SU-DHL-6 (cell line): ENCODE measurements around the gene CREG1.

ENCODE experiments used
- H2AFZ ChIP-seq: fragments of 200-600 bp; sonication (generic); 2 replicates; pipeline ENCODE4 v1.6.1; 2014; ENCODE audit warnings: low read depth, mild to moderate bottlenecking, moderate library complexity, mixed read lengths, antibody characterized with exemption, low read length; ENCODE audit not compliant: severe bottlenecking
- H3F3A ChIP-seq: fragments of 200-600 bp; shearing (Covaris generic); 2 replicates; pipeline ENCODE4 v1.6.0; 2016; ENCODE audit warnings: antibody characterized with exemption, mild to moderate bottlenecking; ENCODE audit not compliant: insufficient read depth
- H3K27ac ChIP-seq: fragments of 200-600 bp; sonication (generic); 2 replicates; pipeline ENCODE4 v1.5.1; 2016; ENCODE audit warnings: low read depth, mild to moderate bottlenecking, low read length, moderate library complexity, mixed read lengths
- H3K27me3 ChIP-seq: fragments of 200-600 bp; sonication (generic), shearing (Covaris generic); 2 replicates; pipeline ENCODE4 v1.6.0; 2014; ENCODE audit warnings: mild to moderate bottlenecking, low read length
- H3K36me3 ChIP-seq: fragments of 200-600 bp; sonication (generic); 2 replicates; pipeline ENCODE4 v1.6.1; 2014; ENCODE audit warnings: mild to moderate bottlenecking, low read length, mixed read lengths
- H3K4me2 ChIP-seq: fragments of 300-600, 200-600 bp; shearing (Covaris generic), sonication (generic); 2 replicates; pipeline ENCODE4 v1.6.0; 2014; ENCODE audit warnings: low read length, low read depth, mild to moderate bottlenecking; ENCODE audit not compliant: poor library complexity, severe bottlenecking
- H3K4me3 ChIP-seq: fragments of 200-600 bp; sonication (generic); 2 replicates; pipeline ENCODE4 v1.5.1; 2014; ENCODE audit warnings: antibody characterized with exemption, low read length, mild to moderate bottlenecking, mixed read lengths; ENCODE audit not compliant: insufficient read depth, poor library complexity, severe bottlenecking
- H3K79me2 ChIP-seq: fragments of 200-600 bp; sonication (generic); 2 replicates; pipeline ENCODE4 v1.6.1; 2014; ENCODE audit warnings: mild to moderate bottlenecking, low read length, moderate library complexity; ENCODE audit not compliant: insufficient read depth
- H3K9ac ChIP-seq: fragments of 200-600 bp; sonication (generic); 2 replicates; pipeline ENCODE4 v1.7.0; 2014; ENCODE audit warnings: mild to moderate bottlenecking, low read length
- H3K9me2 ChIP-seq: fragments of 200-600 bp; sonication (generic); replicated peaks from 2 replicates; pipeline ENCODE4 v1.6.1; 2014; ENCODE audit warnings: low read length; ENCODE audit not compliant: insufficient read depth
- H3K9me3 ChIP-seq: fragments of 200-600 bp; sonication (generic); 2 replicates; pipeline ENCODE4 v1.6.1; 2014; ENCODE audit warnings: low read length, mixed read lengths; ENCODE audit not compliant: insufficient read depth
- H4K20me1 ChIP-seq: fragments of 200-600 bp; sonication (generic); 2 replicates; pipeline ENCODE4 v1.6.1; 2014; ENCODE audit warnings: low read depth, mild to moderate bottlenecking, antibody characterized with exemption, low read length, moderate library complexity, mixed read lengths
- EZH2phosphoT487 ChIP-seq: fragments of 200-600 bp; sonication (generic), shearing (Covaris generic); conservative IDR thresholded peaks from 2 replicates; pipeline ENCODE4 v1.6.1; 2018; ENCODE audit warnings: mild to moderate bottlenecking, antibody characterized with exemption, low read length, moderate library complexity, mixed read lengths
- TF ChIP-seq, protein P1 (sequence below): fragments of 200-600 bp; sonication (generic); IDR thresholded peaks from one replicate; pipeline ENCODE4 v1.5.1; 2017; ENCODE audit warnings: antibody characterized with exemption, mild to moderate bottlenecking, low read length, moderate library complexity; ENCODE audit not compliant: insufficient read depth, poor library complexity, severe bottlenecking

Gene CREG1

DNA sequence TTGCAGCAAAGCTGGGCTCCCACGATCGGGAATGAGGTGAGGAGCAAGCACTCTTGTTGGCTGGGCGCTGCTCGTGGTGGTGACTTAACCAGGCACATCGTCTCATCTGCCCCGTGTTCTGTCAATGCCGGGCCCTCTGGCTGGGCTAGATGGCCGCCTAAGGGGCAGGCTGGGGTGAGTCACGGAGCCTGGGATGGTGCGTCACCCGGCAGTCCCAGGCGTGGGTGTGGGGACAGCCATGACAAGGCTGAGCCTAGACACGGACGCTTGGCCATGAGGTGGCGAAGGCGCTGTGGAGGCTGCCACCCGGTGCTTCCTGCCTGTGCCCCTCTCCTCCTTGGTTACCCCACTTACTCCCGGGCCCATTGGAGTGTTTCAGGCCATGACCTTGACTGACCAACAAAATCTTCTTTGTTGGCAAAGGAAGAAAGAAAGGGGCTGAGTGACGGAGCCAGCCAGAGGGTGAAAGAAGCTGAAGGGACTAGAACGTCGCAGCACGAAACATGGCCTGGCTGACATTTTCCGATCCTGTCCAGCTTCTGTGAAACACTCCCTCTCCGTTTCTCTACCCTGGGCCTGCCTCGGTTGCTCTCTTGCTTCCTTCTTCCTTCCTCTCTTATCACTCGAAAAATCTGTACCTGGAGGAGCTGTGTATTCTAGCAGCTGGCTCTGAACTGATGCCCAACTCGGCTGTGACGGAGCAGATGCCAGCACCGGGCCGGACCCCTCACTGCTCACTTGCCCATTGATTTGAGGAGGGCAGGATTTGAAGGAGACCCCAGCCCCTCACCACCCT, 35.8 kb downstream of the CREG1 start:
- no peaks in the 10 kb centered on the region for H3K27me3 ChIP-seq
- no peak overlapping the region for H3K27ac ChIP-seq
- no peaks in the 10 kb centered on the region for H3K79me2 ChIP-seq
- H3K9me2 ChIP-seq = no peaks in the 10 kb centered on the region
- H2AFZ ChIP-seq = no peak overlapping the region
- H3K4me3 ChIP-seq = no peak overlapping the region
- H3F3A ChIP-seq = no peaks in the 10 kb centered on the region
- H3K36me3 ChIP-seq = no peaks in the 10 kb centered on the region
- H3K4me2 ChIP-seq = no peak overlapping the region
- no peaks in the 10 kb centered on the region for H3K9me3 ChIP-seq
- no peak overlapping the region for H3K9ac ChIP-seq
- TF ChIP-seq, protein P1, sequence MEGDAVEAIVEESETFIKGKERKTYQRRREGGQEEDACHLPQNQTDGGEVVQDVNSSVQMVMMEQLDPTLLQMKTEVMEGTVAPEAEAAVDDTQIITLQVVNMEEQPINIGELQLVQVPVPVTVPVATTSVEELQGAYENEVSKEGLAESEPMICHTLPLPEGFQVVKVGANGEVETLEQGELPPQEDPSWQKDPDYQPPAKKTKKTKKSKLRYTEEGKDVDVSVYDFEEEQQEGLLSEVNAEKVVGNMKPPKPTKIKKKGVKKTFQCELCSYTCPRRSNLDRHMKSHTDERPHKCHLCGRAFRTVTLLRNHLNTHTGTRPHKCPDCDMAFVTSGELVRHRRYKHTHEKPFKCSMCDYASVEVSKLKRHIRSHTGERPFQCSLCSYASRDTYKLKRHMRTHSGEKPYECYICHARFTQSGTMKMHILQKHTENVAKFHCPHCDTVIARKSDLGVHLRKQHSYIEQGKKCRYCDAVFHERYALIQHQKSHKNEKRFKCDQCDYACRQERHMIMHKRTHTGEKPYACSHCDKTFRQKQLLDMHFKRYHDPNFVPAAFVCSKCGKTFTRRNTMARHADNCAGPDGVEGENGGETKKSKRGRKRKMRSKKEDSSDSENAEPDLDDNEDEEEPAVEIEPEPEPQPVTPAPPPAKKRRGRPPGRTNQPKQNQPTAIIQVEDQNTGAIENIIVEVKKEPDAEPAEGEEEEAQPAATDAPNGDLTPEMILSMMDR = no peak
- TF ChIP-seq EZH2phosphoT487 = no peak
- no peaks in the 10 kb centered on the region for H4K20me1 ChIP-seq

DNA sequence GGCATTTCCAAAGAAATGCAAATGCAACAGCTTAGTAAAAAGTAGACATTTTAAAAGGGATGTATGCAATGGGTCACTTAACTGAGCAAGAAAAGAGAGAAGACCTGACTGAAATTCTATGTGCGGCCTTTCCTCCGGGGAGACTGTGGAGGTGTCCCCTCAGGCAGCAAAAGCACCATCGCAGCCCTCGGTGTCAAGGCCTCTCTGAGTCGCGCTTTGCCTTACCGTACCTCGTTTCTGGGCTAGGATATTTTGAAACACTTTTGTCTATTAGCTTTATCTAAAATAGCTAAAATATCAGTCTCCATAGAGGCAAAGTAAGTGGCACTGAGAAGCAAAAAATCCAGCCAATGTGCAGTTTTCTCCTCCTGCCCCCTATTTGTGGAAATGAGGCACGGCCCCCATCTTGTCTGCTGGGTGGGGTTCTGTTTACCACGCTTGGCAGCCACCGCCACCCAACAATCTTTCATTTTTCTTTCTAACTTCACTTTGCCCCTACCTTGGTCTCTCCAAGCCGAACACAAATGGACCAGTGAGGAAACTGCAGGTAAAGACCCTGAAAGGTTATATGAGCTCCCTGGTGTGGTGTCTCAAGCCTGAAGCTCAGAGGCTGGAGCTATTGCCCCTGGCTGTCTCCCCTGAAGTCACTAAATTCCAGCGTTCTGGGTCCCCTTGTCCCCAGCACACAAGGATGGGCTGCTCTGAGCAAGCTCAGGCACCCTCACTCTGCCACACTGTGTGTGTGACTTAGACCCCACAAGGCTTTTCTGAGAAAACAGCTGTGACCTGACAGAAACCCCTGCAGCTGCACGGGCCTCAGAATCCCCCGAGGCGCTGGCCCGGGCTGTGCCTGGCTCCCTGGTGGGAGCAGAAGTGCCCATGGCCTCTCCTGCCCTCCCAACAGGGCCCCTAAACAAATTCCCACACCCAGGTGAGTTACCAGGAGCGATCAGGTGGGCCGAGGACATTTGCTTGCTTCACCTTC, 36.9 kb downstream of the CREG1 start:
- Histone ChIP-seq H3K4me3 (no peak overlapping the region), H3F3A (no peaks in the 10 kb centered on the region), H3K27me3 (no peaks in the 10 kb centered on the region), H3K79me2 (no peaks in the 10 kb centered on the region), H4K20me1 (no peaks in the 10 kb centered on the region), H3K4me2 (no peak overlapping the region), H3K9me3 (no peaks in the 10 kb centered on the region), H3K9ac (no peak overlapping the region), H2AFZ (no peak overlapping the region), H3K36me3 (no peaks in the 10 kb centered on the region), H3K27ac (no peak overlapping the region), H3K9me2 (no peaks in the 10 kb centered on the region)
- TF ChIP-seq, protein P1 = no peak
- TF ChIP-seq EZH2phosphoT487 = no peak

DNA sequence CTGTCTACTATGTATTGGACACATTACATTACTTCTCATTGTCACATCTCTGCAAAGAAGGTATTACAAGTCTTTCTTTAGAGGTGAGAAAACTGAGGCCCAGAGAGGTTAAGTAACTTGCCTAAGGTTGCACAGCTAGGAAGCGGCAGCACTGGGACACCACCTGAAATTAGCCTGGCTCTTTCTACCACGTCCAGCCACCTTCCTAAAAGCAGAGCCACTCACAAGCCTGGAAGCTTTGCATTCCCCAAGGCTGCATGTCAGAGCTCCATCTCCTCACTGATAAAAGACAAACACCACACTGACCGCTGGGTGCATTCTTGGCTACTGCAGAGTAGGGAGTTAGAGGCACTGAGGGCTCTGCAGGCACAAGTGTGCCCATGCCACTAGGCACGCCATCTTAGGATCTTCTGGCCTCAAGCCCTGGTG, 37.7 kb downstream of the CREG1 start:
- Histone ChIP-seq H3K4me3 (no peak overlapping the region), H3K9ac (no peak overlapping the region)

More for the DNA sequence above, 37.7 kb downstream of the CREG1 start:
- Histone ChIP-seq H3K36me3 (no peaks in the 10 kb centered on the region), H3K9me3 (no peaks in the 10 kb centered on the region), H3K27ac (no peak overlapping the region), H3K4me2 (no peak overlapping the region), H2AFZ (no peak overlapping the region), H3K79me2 (no peaks in the 10 kb centered on the region), H4K20me1 (no peaks in the 10 kb centered on the region), H3F3A (no peaks in the 10 kb centered on the region), H3K27me3 (no peaks in the 10 kb centered on the region), H3K9me2 (no peaks in the 10 kb centered on the region)
- no peak for TF ChIP-seq EZH2phosphoT487
- TF ChIP-seq, protein P1 = no peak
